IMR-90 (cell line): ENCODE data around the gene LAMTOR4. TPM values are rescaled to one million over a fixed set of nuclear protein-coding genes. Genes with fewer than 3 reads are reported as not detected.

ENCODE experiments used
- ATAC-seq: fragments of 200-7000 bp; cut with Tn5 transposase; 2 replicates; pipeline ENCODE4 v1.9.1; 2020; ENCODE audit warnings: low read depth, mild to moderate bottlenecking, moderate library complexity
- BruUV-seq: library from RNA; stranded (reverse); fragments of 400-500 nt; replicated peaks from 2 replicates; lab custom pipeline; 2021; lab: Mats Ljungman, UMichigan
- CTCF ChIA-PET: fragments of 300-600 bp; formaldehyde crosslinking; extraction: SDS; loops from one replicate; lab custom pipeline; 2021; ENCODE audit warnings: antibody characterized with exemption; lab: Yijun Ruan, JAX
- POLR2A ChIA-PET: fragments of 300-600 bp; sonication (Branson Sonifier 250); formaldehyde crosslinking; loops from one replicate; lab custom pipeline; 2022; ENCODE audit warnings: antibody characterized with exemption; ENCODE audit not compliant: unreplicated experiment; lab: Charles Lee
- DNase-seq: peaks from one replicate; pipeline ENCODE4 v3.0.0; 2013
- H2AFZ ChIP-seq: replicated peaks from 2 replicates; pipeline ENCODE3; 2013; ENCODE audit warnings: low read length, mild to moderate bottlenecking; ENCODE audit not compliant: poor library complexity
- H2AK5ac ChIP-seq: 2 replicates; pipeline ENCODE4 v1.6.1; 2013; ENCODE audit warnings: low read depth, low read length, inconsistent platforms
- H2AK9ac ChIP-seq: replicated peaks from 2 replicates; pipeline ENCODE3; 2013; ENCODE audit warnings: mild to moderate bottlenecking, low read depth, low read length, moderate library complexity; ENCODE audit not compliant: poor library complexity
- H2BK120ac ChIP-seq: 2 replicates; pipeline ENCODE4 v1.6.1; 2013; ENCODE audit warnings: low read depth, low read length, inconsistent platforms
- H2BK15ac ChIP-seq: 3 replicates; pipeline ENCODE4 v1.6.1; 2013; ENCODE audit warnings: low read depth, low read length, inconsistent platforms
- H2BK20ac ChIP-seq: 2 replicates; pipeline ENCODE4 v1.6.1; 2013; ENCODE audit warnings: low read depth, mild to moderate bottlenecking, inconsistent platforms, low read length, moderate library complexity
- H2BK5ac ChIP-seq: 2 replicates; pipeline ENCODE4 v1.6.1; 2013; ENCODE audit warnings: mild to moderate bottlenecking, low read depth, low read length, inconsistent platforms; ENCODE audit not compliant: poor library complexity, severe bottlenecking
- H3K14ac ChIP-seq: replicated peaks from 2 replicates; pipeline ENCODE4 v1.6.1; 2013; ENCODE audit warnings: low read depth, low read length, inconsistent platforms
- H3K18ac ChIP-seq: 2 replicates; pipeline ENCODE4 v1.6.1; 2013; ENCODE audit warnings: low read depth, low read length, control low read depth
- H3K23ac ChIP-seq: 2 replicates; pipeline ENCODE4 v1.6.1; 2013; ENCODE audit warnings: low read depth, low read length, inconsistent platforms
- H3K27ac ChIP-seq: 2 replicates; pipeline ENCODE4 v1.5.1; 2013; ENCODE audit warnings: mild to moderate bottlenecking, control low read depth, low read length; ENCODE audit not compliant: insufficient read depth
- H3K27me3 ChIP-seq: 2 replicates; pipeline ENCODE4 v1.6.1; 2013; ENCODE audit warnings: low read length; ENCODE audit not compliant: control insufficient read depth, insufficient read depth
- H3K36me3 ChIP-seq: 2 replicates; pipeline ENCODE4 v1.6.1; 2013; ENCODE audit warnings: low read length, mixed read lengths; ENCODE audit not compliant: control insufficient read depth, insufficient read depth
- H3K4ac ChIP-seq: 2 replicates; pipeline ENCODE4 v1.6.1; 2013; ENCODE audit warnings: low read depth, low read length, inconsistent platforms
- H3K4me1 ChIP-seq: 2 replicates; pipeline ENCODE4 v1.6.1; 2013; ENCODE audit warnings: low read length, mixed read lengths; ENCODE audit not compliant: control insufficient read depth, insufficient read depth
- H3K4me2 ChIP-seq: 2 replicates; pipeline ENCODE4 v1.6.1; 2013; ENCODE audit warnings: low read depth, mild to moderate bottlenecking, control low read depth, low read length, moderate library complexity
- H3K4me3 ChIP-seq: 2 replicates; pipeline ENCODE4 v1.5.1; 2013; ENCODE audit warnings: low read depth, mild to moderate bottlenecking, control low read depth, low read length, moderate library complexity; ENCODE audit not compliant: insufficient read depth
- H3K56ac ChIP-seq: 2 replicates; pipeline ENCODE4 v1.6.1; 2013; ENCODE audit warnings: low read length, inconsistent platforms; ENCODE audit not compliant: insufficient read depth; ENCODE audit errors: extremely low read depth
- H3K79me1 ChIP-seq, 2 experiments: 2 replicates each; pipeline ENCODE4 v1.6.1; 2013; ENCODE audit warnings: low read length in 2 of 2, inconsistent platforms in 1 of 2, low read depth in 1 of 2
- H3K9ac ChIP-seq: 2 replicates; pipeline ENCODE4 v1.6.1; 2013; ENCODE audit warnings: low read depth, low read length, control low read depth
- H3K9me1 ChIP-seq: 2 replicates; pipeline ENCODE4 v1.6.1; 2013; ENCODE audit warnings: low read length, inconsistent platforms; ENCODE audit not compliant: insufficient read depth
- H3K9me3 ChIP-seq: 2 replicates; pipeline ENCODE4 v1.6.1; 2013; ENCODE audit warnings: low read length; ENCODE audit not compliant: control insufficient read depth, insufficient read depth
- H4K20me1 ChIP-seq: 2 replicates; pipeline ENCODE4 v1.6.1; 2013; ENCODE audit warnings: low read length, inconsistent platforms; ENCODE audit not compliant: insufficient read depth
- H4K5ac ChIP-seq: 2 replicates; pipeline ENCODE4 v1.6.1; 2013; ENCODE audit warnings: mild to moderate bottlenecking, low read depth, low read length, control low read depth
- H4K8ac ChIP-seq, 2 experiments: 2 replicates each; pipeline ENCODE4 v1.6.1; 2013; ENCODE audit warnings: low read depth in 2 of 2, low read length in 2 of 2, control low read depth in 1 of 2, inconsistent platforms in 1 of 2
- H4K91ac ChIP-seq: 2 replicates; pipeline ENCODE4 v1.6.1; 2013; ENCODE audit warnings: low read depth, low read length, inconsistent platforms; ENCODE audit not compliant: insufficient read depth
- CEBPB ChIP-seq: IDR thresholded peaks from 2 replicates; pipeline ENCODE4 v1.6.1; 2012; ENCODE audit warnings: low read depth, low read length, improper control_type of control experiment
- MXI1 ChIP-seq: IDR thresholded peaks from 2 replicates; pipeline ENCODE4 v1.6.1; 2012; ENCODE audit warnings: low read depth, mild to moderate bottlenecking, low read length, moderate library complexity, borderline replicate concordance
- RFX5 ChIP-seq: IDR thresholded peaks from 2 replicates; pipeline ENCODE4 v1.8.0; 2012; ENCODE audit warnings: low read depth, mild to moderate bottlenecking, low read length, moderate library complexity
- USF2 ChIP-seq: fragments of 150-350 bp; IDR thresholded peaks from 2 replicates; pipeline ENCODE4 v1.6.1; 2017; ENCODE audit warnings: mild to moderate bottlenecking, antibody characterized with exemption, low read length, low read depth
- WGBS, 2 experiments: methylation state at CpG; one replicate each; pipeline versions ENCODE4 v1.1.5 to v1.1.7; 2013; ENCODE audit warnings: missing lambda C conversion rate in 2 of 2; ENCODE audit not compliant: insufficient read length in 1 of 2; ENCODE audit errors: extremely low coverage in 2 of 2; 5-methylcytosine and 5-hydroxymethylcytosine counted together
- dilution Hi-C: fragments of 300-500 bp; cut with HindIII; formaldehyde crosslinking; loops from one replicate; pipeline ENCODE4 v1.14.3; 2018; ENCODE audit warnings: low sequenced_read_pairs; ENCODE audit not compliant: unreplicated experiment
- in situ Hi-C: fragments of 300-500 bp; cut with MboI; formaldehyde crosslinking; loops from 3 replicates; pipeline ENCODE4 v1.14.3; 2019; ENCODE audit warnings: low sequenced_read_pairs, inconsistent platforms, mixed read lengths
- intact Hi-C: fragments of 100-400 bp; cut with micrococcal nuclease; formaldehyde crosslinking; loops from 2 replicates; pipeline ENCODE4 v1.10.0; 2022
- polyA plus RNA-seq, 3 experiments: library from polyadenylated mRNA; depleted of rRNA; stranded (reverse); fragments of >200 nt; gene quantifications; 2 replicates each; pipeline ENCODE4 v1.2.3, GENCODE V29; 2012; ENCODE audit warnings: low replicate concordance in 1 of 3
- total RNA-seq: library from RNA; depleted of rRNA; stranded (reverse); fragments of >200 nt; gene quantifications from 2 replicates; pipeline ENCODE4 v1.2.3, GENCODE V29; 2012

Gene LAMTOR4
- total and polyA plus RNA-seq, 2 of the 4 experiments (the other 2 are of a cell fraction): 134 to 268 TPM

- H3K18ac ChIP-seq: peak overlapping the region; percentile 88
- H3K79me1 ChIP-seq: peaks cover 21 to 55% of the 10 kb centered on the region in 2 experiments; a peak in 3 of 4 replicates
- peak overlapping the region; percentile 98 for H2AFZ ChIP-seq
- peak; percentile 18 for ATAC-seq
- H3K9me3 ChIP-seq: no peaks in the 10 kb centered on the region
- peaks cover 7% of the 10 kb centered on the region; the same call in 1 of the 2 replicates for H3K9me1 ChIP-seq
- H3K4me3 ChIP-seq: peak overlapping the region; percentile 68
- no peaks in the 10 kb centered on the region for H4K20me1 ChIP-seq
- H3K4me1 ChIP-seq: peaks cover 2% of the 10 kb centered on the region; the same call in 1 of the 2 replicates
- H4K5ac ChIP-seq: peak overlapping the region; percentile 87
- no peaks in the 10 kb centered on the region for H3K27me3 ChIP-seq
- intact Hi-C loops: no loop called here
- peak overlapping the region; percentile 99 for H3K23ac ChIP-seq
- BruUV-seq: no TSS peak
- H3K4ac ChIP-seq: peak overlapping the region; percentile 98
- peak overlapping the region; percentile 97 for H3K9ac ChIP-seq
- no peak overlapping the region; the same call in 2 of the 3 replicates for H2BK15ac ChIP-seq
- peak overlapping the region; percentile 94 for H3K27ac ChIP-seq
- peak overlapping the region; percentile 92 for H2BK5ac ChIP-seq
- peak overlapping the region; percentile 94 for H2BK120ac ChIP-seq
- H3K36me3 ChIP-seq: peaks cover 4% of the 10 kb centered on the region; the same call in 1 of the 2 replicates
- peak overlapping the region; percentile 47; the same call in 1 of the 2 replicates for H4K91ac ChIP-seq
- H2AK5ac ChIP-seq: peak overlapping the region; percentile 61
- no peak overlapping the region for H2BK20ac ChIP-seq
- peak overlapping the region; percentile 90 for H2AK9ac ChIP-seq
- POLR2A ChIA-PET: no interaction called here
- CTCF ChIA-PET: no interaction called here
- 20% methylated on average over 25 of the region's 29 CpGs; no CpG with 5 or more reads in 1 of the 2 experiments for WGBS, 2 experiments
- H4K8ac ChIP-seq: peak overlapping the region; percentile 94 to 99; a peak in 3 of 4 replicates
- peak overlapping the region; percentile 84 for H3K4me2 ChIP-seq
- DNase-seq: no peak
- in situ Hi-C loops: no loop called here
- TF ChIP-seq CEBPB: no peak
- no peak for TF ChIP-seq RFX5
- no peak for TF ChIP-seq MXI1
- TF ChIP-seq USF2: no peak
- H3K56ac ChIP-seq: peak overlapping the region; percentile 99; the same call in 1 of the 2 replicates
- H3K14ac ChIP-seq: peak overlapping the region; percentile 99
- dilution Hi-C loops: no loop called here
These were observed 22.3 kb upstream of the LAMTOR4 start for GRCh38 chr7:100126239-100126930.
